22Rv1 (cell line): Measurements from ENCODE around the gene KRTAP10-1.

Experiments
- CTCF ChIP-seq: fragments of 450-650 bp; IDR thresholded peaks from 2 replicates; pipeline ENCODE4 v1.5.1; 2017; ENCODE audit warnings: mild to moderate bottlenecking
- ZFX ChIP-seq: fragments of 450-650 bp; IDR thresholded peaks from 2 replicates; pipeline ENCODE4 v1.6.1; 2017; ENCODE audit warnings: antibody characterized with exemption, borderline replicate concordance

- TF ChIP-seq CTCF (no peak), ZFX (no peak)
Observed at GRCh38 chr21:44507673-44508425, 32.1 kb downstream of the KRTAP10-1 start.
